Measurements from ENCODE around the gene MRPL32. TPM values are rescaled to one million over a fixed set of nuclear protein-coding genes. Genes with fewer than 3 reads are reported as not detected.
A peak's percentile ranks its signal among the peaks of the same experiment; 100 is the strongest.

Gene MRPL32
- total and polyA plus RNA-seq, 2 of the 13 experiments (the other 11 are each of a cell fraction or from before 2014, with no cell fraction given), result 39.0 to 81.2 TPM

- TF ChIP-seq ARID5B (CRISPR knock-in tag; IDR thresholded peaks at IDR 0.05), result 0 out of 2 replicates have a peak, but pooled peaks have one; percentile 9
- TF ChIP-seq TRIM24 (CRISPR knock-in tag; IDR thresholded peaks at IDR 0.05), result no peak
- TF ChIP-seq ZNF501 (CRISPR knock-in tag; IDR thresholded peaks at IDR 0.05), result no peak
- no peak for TF ChIP-seq CEBPZ (IDR thresholded peaks at IDR 0.05; ENCODE audit: low read length)
- TF ChIP-seq ZNF546 (CRISPR knock-in tag; conservative IDR thresholded peaks at IDR 0.05), result no peak
- TF ChIP-seq LBX2 (CRISPR knock-in tag; IDR thresholded peaks at IDR 0.05; ENCODE audit: borderline replicate concordance), result 0 out of 2 replicates have a peak, but pooled peaks have one; percentile 40
- TF ChIP-seq MTA1 (CRISPR knock-in tag; IDR thresholded peaks at IDR 0.05; ENCODE audit: borderline replicate concordance), result no peak
- no peak for TF ChIP-seq POGK (CRISPR knock-in tag; conservative IDR thresholded peaks at IDR 0.05)
- no peak for TF ChIP-seq ZBTB38 (CRISPR knock-in tag; IDR thresholded peaks at IDR 0.05)
- TF ChIP-seq ZNF660 (CRISPR knock-in tag; IDR thresholded peaks at IDR 0.05; ENCODE audit: borderline replicate concordance, low read depth), result no peak
- TF ChIP-seq HOXA7 (CRISPR knock-in tag; IDR thresholded peaks at IDR 0.05), result no peak
- peak; percentile 91 for TF ChIP-seq SMC3 (IDR thresholded peaks at IDR 0.05; ENCODE audit: low read length)
- peak; percentile 60; the same call in 1 of the 2 replicates for TF ChIP-seq RAD21 (CRISPR knock-in tag; IDR thresholded peaks at IDR 0.05)
- no peak for TF ChIP-seq SRSF4 (IDR thresholded peaks at IDR 0.05; ENCODE audit: low read depth, low read length, poor library complexity, severe bottlenecking)
- TF ChIP-seq CTCF (CRISPR knock-in tag; IDR thresholded peaks at IDR 0.05), result peak; percentile 88
- TF ChIP-seq MAFF (IDR thresholded peaks at IDR 0.05; ENCODE audit: low read depth, low read length), result no peak
- TF ChIP-seq DNMT3B (CRISPR knock-in tag; conservative IDR thresholded peaks at IDR 0.05), result no peak
These were observed 9.0 kb downstream of the MRPL32 start (continued) for GRCh38 chr7:42940985-42941847.
